HL-60/S4 treated with retinoic acid at 250 ng/mL for 4 days and 3 days (cell line): ENCODE measurements around the gene CEBPB.
"Not testable (repeated sequence)": the region's sequence is repeated elsewhere in the genome, so short reads cannot be mapped to it uniquely, and the experiment has no call there.

Experiments used
- in situ Hi-C: fragments of 300-500 bp; cut with MboI; formaldehyde crosslinking; loops from 2 replicates; pipeline ENCODE4 v1.7.0; 2022; ENCODE audit warnings: low sequenced_read_pairs

Gene CEBPB

DNA sequence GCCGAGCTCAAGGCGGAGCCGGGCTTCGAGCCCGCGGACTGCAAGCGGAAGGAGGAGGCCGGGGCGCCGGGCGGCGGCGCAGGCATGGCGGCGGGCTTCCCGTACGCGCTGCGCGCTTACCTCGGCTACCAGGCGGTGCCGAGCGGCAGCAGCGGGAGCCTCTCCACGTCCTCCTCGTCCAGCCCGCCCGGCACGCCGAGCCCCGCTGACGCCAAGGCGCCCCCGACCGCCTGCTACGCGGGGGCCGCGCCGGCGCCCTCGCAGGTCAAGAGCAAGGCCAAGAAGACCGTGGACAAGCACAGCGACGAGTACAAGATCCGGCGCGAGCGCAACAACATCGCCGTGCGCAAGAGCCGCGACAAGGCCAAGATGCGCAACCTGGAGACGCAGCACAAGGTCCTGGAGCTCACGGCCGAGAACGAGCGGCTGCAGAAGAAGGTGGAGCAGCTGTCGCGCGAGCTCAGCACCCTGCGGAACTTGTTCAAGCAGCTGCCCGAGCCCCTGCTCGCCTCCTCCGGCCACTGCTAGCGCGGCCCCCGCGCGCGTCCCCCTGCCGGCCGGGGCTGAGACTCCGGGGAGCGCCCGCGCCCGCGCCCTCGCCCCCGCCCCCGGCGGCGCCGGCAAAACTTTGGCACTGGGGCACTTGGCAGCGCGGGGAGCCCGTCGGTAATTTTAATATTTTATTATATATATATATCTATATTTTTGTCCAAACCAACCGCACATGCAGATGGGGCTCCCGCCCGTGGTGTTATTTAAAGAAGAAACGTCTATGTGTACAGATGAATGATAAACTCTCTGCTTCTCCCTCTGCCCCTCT, 1.1 kb downstream of the CEBPB start:
- in situ Hi-C loops = loop anchor here (10.0 kb wide), 1 partner anchor 153 kb away; no protein-coding TSS in a partner anchor

DNA sequence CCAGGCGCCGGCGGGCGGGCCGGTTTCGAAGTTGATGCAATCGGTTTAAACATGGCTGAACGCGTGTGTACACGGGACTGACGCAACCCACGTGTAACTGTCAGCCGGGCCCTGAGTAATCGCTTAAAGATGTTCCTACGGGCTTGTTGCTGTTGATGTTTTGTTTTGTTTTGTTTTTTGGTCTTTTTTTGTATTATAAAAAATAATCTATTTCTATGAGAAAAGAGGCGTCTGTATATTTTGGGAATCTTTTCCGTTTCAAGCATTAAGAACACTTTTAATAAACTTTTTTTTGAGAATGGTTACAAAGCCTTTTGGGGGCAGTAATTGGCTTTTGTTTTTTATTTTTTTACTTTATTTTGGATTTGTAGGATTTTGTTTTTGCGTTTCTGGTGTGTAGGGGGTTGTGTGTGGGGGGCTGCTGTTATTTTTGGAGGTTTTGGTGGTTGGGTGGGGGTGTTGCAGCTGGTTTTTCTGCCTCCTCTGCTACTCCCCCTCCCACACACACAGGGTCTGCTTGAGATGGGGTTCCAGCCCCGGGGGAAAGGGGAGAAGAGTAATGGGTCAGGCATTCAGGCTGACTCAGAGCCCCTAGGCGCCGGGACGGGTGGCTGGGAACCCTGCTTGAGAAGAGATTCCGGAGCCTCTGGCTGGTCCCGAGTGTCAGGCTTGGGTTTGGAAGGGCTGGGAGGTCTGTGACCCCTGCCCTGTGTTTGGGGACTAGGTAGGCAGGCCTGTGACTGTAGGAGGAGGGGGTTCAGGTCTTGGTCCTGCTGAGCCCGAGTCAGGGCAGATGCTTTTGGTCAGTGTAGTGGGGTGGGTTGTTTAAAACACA, 2.0 kb downstream of the CEBPB start:
- in situ Hi-C loops = loop anchor here (10.0 kb wide), 1 partner anchor 152 kb away; no protein-coding TSS in a partner anchor

DNA sequence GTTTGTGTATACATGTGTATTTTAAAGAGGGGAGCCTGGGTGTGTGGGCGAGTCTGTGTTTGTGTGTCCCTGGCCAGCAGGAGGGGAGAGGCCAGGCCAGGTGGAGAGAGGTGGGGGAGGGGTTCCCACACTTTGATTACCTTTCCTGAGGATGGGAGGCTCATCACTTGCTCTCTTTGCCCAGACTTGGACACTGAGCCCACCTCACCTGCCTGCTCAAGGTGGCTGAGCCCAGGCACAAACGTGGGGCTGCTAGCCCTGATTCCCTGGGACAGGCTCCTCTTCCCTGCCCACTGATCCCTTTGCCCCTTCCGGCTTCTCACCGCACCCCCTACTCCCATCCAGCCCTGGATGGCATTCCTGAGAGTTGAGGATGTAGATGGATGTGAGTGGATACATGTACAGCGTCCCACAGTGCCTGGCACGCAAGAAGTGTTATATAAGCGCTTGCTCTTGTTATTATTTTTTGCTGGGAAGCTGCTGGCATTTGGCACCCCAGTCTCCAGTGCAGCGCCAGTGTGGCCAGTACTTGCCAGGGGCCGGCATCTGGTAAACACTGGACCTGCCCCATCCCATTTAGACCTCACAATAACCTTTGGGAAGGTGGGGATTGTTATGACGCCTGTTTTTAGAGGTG, 2.7 kb downstream of the CEBPB start:
- in situ Hi-C loops = loop anchor here (10.0 kb wide), 1 partner anchor 151 kb away; no protein-coding TSS in a partner anchor

DNA sequence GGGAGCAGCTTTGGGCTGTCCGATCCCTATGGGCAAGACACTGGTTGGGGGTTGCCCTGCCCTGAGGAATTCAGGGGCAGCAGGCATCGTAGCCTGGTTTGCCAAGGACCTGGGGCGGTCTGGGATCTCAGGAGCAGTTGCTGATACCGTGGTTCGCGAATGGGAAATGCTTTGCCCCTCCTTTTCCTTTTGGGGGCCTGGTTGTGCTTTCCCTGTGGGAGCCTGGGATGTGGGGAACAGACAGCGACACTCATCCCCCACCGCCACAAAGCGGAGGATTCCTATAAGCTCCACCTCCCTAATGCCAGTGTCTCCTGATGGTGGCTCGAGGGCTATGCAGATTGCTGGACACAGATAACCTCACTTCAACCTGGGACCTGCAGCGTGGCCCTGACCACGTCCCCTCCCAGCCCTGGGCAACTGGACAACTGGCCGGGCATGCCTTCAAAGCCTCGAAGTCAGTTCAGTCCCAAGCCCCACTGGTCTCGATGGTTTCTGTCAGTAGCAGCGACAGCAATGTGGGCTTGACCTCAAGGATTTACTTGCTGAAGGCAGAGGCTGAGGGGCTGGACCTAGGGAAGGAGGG, 3.3 kb downstream of the CEBPB start:
- in situ Hi-C loops = loop anchor here (10.0 kb wide), 1 partner anchor 151 kb away; no protein-coding TSS in a partner anchor

DNA sequence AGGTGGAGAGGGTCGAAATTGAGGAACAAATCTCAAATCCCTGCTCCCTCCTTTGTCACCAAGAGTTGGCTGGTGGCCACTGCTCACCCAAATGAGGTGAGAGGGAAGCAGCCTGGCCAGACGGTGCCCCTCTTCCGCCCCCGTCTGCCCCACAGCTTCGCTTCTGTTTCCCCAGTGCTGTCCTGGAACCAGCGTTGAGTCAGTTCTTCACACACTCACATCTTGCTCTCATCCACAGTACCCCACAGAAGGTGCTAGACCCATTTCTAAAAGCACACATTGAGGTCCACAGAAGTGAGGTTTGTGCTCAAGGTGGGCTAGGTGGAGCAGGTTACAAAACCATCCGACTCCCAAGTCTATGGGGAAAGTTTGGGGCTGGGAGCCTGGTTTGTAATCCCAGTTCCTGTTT, 3.8 kb downstream of the CEBPB start:
- in situ Hi-C loops = loop anchor here (10.0 kb wide), 1 partner anchor 150 kb away; no protein-coding TSS in a partner anchor

DNA sequence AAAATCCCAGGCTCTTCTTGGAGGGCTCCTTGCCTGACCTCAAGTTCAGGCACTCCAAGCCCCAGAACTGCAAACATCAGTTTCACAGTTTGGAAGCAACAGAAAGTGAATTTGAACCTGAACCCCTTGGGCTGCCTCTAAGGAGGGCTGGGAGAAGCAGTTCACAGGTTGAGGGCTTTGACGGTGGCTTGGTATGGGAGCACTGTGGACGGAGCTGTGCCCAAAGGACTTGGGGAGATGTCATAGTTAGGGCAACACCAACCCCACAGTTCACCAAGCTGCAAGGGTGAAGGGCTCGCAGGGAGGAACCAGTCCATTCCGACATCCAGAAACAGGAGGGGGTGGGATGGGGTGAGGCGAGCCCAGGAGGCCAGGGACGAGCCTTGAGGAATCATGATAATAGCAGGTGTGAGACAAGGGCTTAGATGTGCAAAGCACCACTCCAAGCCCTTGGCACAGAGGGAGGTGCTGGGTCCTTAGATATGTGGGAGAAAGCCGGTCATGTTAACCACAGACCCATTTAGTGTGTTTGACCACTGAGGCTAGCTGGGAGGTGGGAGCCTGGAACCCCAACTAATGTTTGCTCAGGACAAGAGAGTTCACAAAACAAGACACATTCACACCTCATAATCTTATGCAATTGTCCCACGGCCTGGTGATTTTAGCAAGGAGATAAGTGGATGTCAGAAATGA, 4.3 kb downstream of the CEBPB start:
- in situ Hi-C loops = loop anchor here (10.0 kb wide), 1 partner anchor 150 kb away; no protein-coding TSS in a partner anchor

DNA sequence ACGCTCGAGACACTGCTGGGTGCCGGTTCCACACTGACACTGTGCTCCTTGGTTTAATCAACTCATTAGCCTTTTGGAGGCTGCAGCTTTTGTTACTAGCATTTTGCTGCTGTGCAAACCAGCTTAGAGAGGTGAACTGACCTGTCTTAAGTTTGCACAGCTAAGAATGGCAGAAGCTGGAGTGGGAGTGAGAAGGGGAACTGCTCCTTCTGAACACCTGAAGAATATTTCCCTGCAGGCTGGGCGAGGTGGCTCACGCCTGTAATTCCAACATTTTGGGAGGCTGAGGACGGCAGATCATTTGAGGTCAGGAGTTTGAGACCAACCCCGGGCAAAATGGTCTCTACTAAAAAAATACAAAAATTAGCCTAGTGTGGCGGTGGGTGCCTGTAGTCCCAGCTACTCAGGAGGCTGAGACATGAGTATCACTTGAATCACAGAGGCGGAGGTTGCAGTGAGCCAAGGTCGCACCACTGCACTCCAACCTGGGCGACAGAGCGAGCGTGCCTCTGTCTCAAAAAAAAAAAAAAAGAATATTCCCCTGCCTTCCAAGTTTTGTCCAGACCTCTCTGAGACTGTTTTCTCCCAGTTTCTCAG, 5.0 kb downstream of the CEBPB start:
- in situ Hi-C loops = loop anchor here (10.0 kb wide), 1 partner anchor 149 kb away; no protein-coding TSS in a partner anchor

DNA sequence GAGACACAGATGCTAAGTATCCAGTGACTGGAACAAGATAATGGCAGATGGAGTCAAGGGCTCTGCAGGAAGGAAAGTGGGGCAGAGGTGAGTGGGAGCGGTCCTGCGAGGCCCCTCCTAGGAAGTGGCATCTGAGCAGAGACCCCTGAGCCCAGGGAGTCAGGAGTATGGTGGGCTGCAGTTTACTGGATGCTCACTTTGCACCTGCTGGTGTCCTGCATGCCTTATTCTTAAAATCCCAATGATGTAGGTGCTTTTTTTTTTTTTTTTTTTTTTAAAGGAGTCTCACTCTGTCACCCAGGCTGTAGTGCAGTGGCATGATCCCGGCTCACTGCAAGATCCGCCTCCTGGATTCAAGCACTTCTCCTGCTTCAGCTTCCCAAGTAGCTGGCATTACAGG, 5.6 kb downstream of the CEBPB start:
- in situ Hi-C loops = loop anchor here (10.0 kb wide), 1 partner anchor 149 kb away; no protein-coding TSS in a partner anchor

DNA sequence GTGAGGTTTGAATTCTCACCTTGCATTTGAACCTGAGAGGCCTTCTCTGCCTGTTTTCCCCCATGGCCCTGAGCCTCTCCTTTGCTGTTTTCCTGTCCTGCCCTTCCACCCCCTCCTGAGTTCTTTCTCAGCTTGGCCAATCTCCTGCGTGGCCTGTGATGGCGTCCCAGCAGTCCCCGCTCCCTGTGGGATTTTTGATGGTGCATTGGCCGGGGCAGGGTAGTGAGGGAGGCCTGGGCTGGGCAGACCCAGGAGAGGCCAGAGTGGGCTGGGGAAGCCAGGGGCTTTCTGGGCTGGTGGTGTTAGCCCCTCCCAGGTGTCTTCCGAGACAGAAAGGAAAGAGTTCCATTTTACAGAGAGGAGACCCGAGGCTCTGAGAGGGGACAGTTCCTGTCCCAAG, 6.3 kb downstream of the CEBPB start:
- in situ Hi-C loops = loop anchor here (10.0 kb wide), 1 partner anchor 148 kb away; no protein-coding TSS in a partner anchor

DNA sequence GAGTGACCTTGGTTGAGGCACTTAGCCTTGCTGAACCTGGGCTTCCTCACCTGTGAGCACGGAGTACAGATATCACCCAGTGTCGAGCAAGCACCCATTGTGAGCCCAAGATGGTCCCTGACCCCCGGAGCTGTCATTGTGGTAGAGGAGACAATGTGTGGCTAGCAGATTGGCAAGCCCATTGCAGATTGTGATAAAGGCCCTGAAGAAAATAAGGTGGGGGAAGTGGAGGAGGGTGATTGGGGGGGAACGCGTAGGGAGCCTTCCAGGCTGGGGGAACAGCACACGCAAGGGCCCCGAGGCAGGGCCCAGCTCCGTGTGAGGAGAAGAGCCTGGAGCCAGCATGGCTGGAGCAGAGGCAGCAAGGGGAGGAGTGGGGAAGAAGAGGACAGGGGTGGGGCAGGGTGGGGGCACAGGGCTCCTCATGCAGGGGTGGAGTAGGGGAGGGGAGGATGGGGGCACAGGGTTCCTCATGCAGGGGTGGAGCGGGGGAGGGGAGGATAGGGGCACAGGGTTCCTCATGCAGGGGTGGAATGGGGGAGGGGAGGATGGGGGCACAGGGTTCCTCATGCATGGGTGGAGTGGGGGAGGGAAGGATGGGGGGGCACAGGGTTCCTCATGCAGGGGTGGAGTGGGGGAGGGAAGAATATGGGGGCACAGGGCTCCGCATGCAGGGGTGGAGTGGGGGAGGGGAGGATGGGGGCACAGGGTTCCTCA, 7.0 kb downstream of the CEBPB start:
- in situ Hi-C loops = loop anchor here (10.0 kb wide), 1 partner anchor 147 kb away; no protein-coding TSS in a partner anchor

DNA sequence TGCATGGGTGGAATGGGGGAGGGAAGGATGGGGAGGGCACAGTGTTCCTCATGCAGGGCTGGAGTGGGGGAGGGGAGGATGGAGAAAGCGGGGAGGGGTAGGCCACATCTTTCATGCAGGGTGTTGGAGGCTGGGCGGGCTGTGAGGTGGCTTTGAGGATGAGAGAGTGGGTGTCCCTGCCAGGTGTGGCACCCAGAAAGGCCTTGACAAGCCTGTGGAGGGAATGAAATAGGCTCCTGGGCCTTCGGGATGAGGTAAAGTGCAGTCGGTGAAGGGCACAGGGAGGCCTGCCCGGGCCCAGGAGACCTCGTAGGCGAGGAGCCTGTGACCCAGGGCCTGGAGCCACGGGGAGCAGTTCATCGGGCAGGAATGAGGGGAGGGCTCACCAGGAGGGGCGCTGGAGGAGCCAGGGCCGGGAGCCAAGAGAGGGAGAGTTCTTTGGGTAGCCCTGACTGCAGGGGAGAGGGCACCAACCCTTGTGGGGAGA, 7.6 kb downstream of the CEBPB start:
- in situ Hi-C loops = loop anchor here (10.0 kb wide), 1 partner anchor 147 kb away; no protein-coding TSS in a partner anchor

DNA sequence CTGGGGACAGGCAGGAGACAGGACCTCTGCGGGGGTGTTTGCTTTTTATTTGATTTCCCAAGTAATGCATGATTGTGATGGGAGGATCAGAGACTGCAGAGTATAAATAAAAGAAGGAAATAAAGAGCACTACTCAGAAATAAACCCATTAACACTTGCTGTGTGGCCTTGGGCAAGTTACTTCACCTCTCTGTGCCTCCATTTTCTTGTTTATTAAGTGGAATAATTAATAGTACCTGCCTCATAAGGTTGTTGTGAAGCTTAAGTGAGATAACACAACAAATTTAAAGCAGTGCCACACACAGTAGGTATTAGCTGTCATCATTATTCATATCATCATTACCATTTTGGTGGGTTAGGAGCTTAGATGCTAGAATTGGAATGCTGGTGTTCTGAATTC, 8.1 kb downstream of the CEBPB start:
- in situ Hi-C loops = loop anchor here (10.0 kb wide), 1 partner anchor 146 kb away; no protein-coding TSS in a partner anchor

DNA sequence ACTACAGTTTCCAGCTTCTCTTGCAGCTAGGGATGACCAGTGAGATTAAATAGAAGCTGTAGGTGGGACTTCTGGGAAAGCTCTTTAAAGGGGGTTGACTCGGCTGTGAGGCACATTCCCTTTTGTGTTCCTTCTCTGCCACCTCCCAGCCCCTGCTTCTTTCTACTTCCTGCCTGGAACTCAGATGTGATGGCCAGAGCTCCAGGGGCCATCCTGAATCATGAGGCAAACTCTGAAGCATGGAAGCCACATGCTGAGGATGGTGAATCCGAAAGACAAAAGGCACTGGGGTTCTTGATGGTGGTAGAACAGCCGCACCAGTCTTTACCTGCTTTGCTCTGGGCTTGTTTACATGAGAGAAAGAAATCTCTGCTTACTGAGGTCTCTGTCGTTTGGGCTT, 9.1 kb downstream of the CEBPB start:
- in situ Hi-C loops = loop anchor here (10.0 kb wide), 1 partner anchor 145 kb away; no protein-coding TSS in a partner anchor

DNA sequence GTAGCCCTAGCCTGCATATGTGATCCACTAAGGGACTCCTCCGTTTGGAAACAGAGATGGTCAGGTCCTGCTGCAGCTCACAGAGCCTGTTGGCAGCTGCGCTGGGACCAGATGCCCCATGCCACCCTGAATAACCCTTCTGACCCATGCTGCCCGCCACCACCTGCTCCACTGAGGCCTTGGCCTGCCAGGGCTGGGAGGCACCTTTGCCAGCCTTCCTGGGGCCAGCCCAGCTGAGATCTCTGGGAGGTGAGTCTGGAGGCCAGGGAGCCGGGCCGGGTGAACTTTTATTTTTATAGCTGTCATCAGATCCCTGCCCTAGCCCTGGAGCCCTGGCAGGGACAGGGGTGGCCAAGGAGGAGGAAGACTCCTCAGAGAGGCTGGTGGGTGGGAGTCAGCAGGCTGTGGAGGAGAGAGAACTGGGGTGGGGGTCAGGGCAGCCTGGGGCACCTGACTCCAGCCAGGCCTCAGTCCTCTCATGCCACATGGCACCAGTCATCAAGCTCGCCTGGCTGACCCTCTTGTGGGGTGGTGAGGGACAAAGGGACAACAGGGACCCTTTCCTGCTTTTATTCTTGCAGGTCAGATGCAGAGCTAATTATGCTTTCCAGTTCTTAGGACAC, 10.0 kb downstream of the CEBPB start:
- in situ Hi-C loops = no loop called here

DNA sequence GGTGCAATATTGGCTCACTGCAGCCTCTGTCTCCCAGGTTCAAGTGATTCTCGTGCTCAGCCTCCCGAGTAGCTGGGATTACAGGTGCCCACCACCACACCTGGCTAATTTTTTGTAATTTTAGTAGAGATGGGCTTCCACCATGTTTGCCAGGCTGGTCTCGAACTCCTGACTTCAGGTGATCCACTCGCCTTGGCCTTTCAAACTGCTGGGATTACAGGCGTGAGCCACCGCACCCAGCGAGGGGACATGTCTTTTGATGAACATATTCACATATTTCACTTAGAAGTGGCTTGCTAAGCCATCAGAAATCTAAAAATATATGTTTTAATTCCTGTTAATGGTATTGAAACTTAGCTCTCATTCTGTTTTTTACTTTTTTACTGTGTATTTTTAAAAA, 11.1 kb downstream of the CEBPB start:
- in situ Hi-C loops = not testable (repeated sequence)

DNA sequence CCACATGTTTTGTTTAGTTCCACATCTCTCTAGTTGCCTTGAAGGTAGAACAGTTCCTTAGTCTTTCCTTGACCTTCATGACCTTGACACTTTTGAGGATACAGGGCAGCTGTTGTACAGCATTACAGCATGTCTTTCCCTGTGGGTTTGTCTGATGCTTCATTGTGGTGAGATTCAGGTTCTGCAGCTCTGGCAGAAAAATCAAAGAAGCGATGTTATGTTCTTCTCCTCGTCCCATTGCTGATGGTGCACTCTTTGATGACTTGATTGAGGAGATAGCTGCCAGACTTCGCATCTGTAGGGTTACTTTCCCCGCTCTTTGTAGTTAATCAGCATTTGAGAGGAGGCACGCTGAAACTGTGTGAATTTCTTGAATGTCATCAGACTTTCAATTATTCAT, 12.0 kb downstream of the CEBPB start:
- in situ Hi-C loops = no loop called here

DNA sequence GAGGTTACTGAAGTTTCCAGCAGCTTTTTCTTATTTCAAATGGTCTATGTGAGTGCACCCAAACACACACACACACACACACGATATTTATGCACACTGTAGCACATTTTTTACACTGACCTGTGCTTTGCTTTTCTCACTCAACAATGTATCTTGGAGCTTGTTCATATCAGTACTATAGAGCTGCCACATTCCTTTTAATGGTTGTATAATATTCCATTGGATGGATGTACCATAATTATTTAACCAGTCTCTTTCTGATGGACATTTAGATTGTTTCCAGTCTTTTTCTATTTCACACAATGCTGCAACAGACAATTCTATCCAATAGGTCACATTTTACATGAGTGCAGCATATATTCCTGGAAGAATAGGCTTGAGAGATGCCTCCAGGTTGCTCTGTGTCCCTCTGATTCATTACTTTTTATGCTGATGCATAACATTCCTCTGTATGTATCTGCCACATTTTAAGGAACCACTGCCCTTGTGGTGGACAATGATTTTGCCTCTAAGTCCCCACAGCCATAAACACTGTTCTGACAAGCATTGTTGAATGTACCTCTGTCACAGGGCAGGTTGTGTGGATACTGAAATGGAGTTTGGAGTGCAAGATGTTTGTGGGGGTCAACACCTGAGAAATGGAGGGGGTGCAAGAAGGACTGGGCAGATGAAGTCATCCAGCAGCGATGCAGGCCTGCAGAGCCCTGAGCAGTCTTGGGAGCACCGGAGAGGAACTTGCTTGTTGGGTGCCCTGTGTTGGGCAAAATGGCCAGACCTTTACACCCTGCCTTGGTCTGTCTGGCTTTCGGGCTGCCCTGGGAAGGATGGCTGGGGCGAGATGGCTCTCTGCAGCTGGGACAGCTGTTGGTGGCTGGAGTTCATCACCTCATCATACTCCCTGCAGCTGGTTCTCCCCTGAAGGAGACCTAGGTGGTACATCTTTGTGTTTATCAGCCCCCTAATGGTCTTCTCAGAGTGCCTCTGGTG, 13.6 kb downstream of the CEBPB start:
- in situ Hi-C loops = no loop called here
